H1 (cell line): ENCODE measurements around the gene HES7.

ENCODE experiments used
- CTCF ChIP-seq, 3 experiments: IDR thresholded peaks; 1 replicate in 2 of 3; 2 replicates in 1 of 3; pipeline versions ENCODE4 v1.5.1 to v1.6.1; 2011; ENCODE audit warnings: low read length in 3 of 3, mild to moderate bottlenecking in 3 of 3, inconsistent platforms in 2 of 3, low read depth in 1 of 3, moderate library complexity in 1 of 3; ENCODE audit not compliant: insufficient read depth in 1 of 3; ENCODE audit errors: control extremely low read depth in 1 of 3
- HDAC2 ChIP-seq, 2 experiments: fragments of 300-600 bp in 1 of 2; sonication (generic) in 1 of 2; IDR thresholded peaks; 2 replicates each; pipeline ENCODE4 v1.6.1; 2011 to 2012; ENCODE audit warnings: low read depth in 2 of 2, low read length in 2 of 2, mild to moderate bottlenecking in 2 of 2, moderate library complexity in 2 of 2, borderline replicate concordance in 1 of 2, inconsistent platforms in 1 of 2
- POLR2A ChIP-seq, 2 experiments: IDR thresholded peaks; 1 replicate in 1 of 2; 2 replicates in 1 of 2; pipeline ENCODE4 v1.6.1; 2011; ENCODE audit warnings: low read depth in 2 of 2, low read length in 2 of 2, mild to moderate bottlenecking in 2 of 2; ENCODE audit errors: control extremely low read depth in 1 of 2
- RFX5 ChIP-seq: IDR thresholded peaks from 2 replicates; pipeline ENCODE4 v1.6.1; 2011; ENCODE audit warnings: low read depth, low read length, improper control_type of control experiment, borderline replicate concordance
- SP2 ChIP-seq: IDR thresholded peaks from 2 replicates; pipeline ENCODE4 v1.6.1; 2012; ENCODE audit warnings: mild to moderate bottlenecking, low read length, inconsistent platforms
- TBP ChIP-seq: IDR thresholded peaks from 2 replicates; pipeline ENCODE4 v1.6.1; 2011; ENCODE audit warnings: low read depth, low read length, improper control_type of control experiment
- TEAD4 ChIP-seq: IDR thresholded peaks from 2 replicates; pipeline ENCODE4 v1.6.1; 2012; ENCODE audit warnings: low read depth, low read length, inconsistent platforms, mixed read lengths
- TF ChIP-seq, protein P1 (sequence below): IDR thresholded peaks from 2 replicates; pipeline ENCODE4 v1.6.1; 2011; ENCODE audit warnings: low read depth, mild to moderate bottlenecking, low read length; ENCODE audit not compliant: insufficient read depth
- TF ChIP-seq, protein P2 (sequence below): IDR thresholded peaks from 2 replicates; pipeline ENCODE4 v1.6.1; 2012; ENCODE audit warnings: inconsistent platforms

- TF ChIP-seq TBP (no peak), CTCF (IDR thresholded peaks at IDR 0.05; ENCODE audit: control extremely low read depth in 1 of 3, insufficient read depth in 1 of 3, low read depth in 1 of 3, low read length in 3 of 3) (no peak), TEAD4 (no peak), POLR2A (IDR thresholded peaks at IDR 0.05; ENCODE audit: control extremely low read depth in 1 of 2, low read depth in 2 of 2, low read length in 2 of 2) (no peak), RFX5 (no peak), SP2 (no peak), HDAC2 (IDR thresholded peaks at IDR 0.05; ENCODE audit: borderline replicate concordance in 1 of 2, low read depth in 2 of 2, low read length in 2 of 2) (no peak)
- TF ChIP-seq, protein P1, sequence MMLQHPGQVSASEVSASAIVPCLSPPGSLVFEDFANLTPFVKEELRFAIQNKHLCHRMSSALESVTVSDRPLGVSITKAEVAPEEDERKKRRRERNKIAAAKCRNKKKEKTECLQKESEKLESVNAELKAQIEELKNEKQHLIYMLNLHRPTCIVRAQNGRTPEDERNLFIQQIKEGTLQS: no peak
- TF ChIP-seq, protein P2, sequence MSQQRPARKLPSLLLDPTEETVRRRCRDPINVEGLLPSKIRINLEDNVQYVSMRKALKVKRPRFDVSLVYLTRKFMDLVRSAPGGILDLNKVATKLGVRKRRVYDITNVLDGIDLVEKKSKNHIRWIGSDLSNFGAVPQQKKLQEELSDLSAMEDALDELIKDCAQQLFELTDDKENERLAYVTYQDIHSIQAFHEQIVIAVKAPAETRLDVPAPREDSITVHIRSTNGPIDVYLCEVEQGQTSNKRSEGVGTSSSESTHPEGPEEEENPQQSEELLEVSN: no peak
These were observed 20.7 kb upstream of the HES7 start for GRCh38 chr17:8144401-8145231.
